ENCODE results near the gene AFTPH.

Gene AFTPH

GRCh38 chr2:64551851-64552250 lies 27.7 kb downstream of the AFTPH start:
- Histone ChIP-seq H3K36me3 (ENCODE audit: insufficient read depth, low read length) (peaks cover 10% of the 10 kb centered on the region; the same call in 1 of the 2 replicates), H3K27me3 (ENCODE audit: insufficient read depth, low read length, poor library complexity) (no peaks in the 10 kb centered on the region), H3K4me1 (ENCODE audit: insufficient read depth, low read length) (no peaks in the 10 kb centered on the region), H2AFZ (ENCODE audit: low read depth, low read length) (no peak overlapping the region), H4K20me1 (ENCODE audit: insufficient read depth, low read length) (no peaks in the 10 kb centered on the region; the same call in 1 of the 2 replicates), H3K27ac (ENCODE audit: low read length) (no peak overlapping the region), H3K4me2 (ENCODE audit: insufficient read depth, low read length) (no peak overlapping the region), H3K79me2 (ENCODE audit: insufficient read depth, low read length) (peaks cover 7% of the 10 kb centered on the region; the same call in 1 of the 2 replicates), H3K9me3 (ENCODE audit: insufficient read depth, low read length, severe bottlenecking) (no peaks in the 10 kb centered on the region), H3K4me3 (ENCODE audit: low read depth in 1 of 2, low read length in 2 of 2) (no peak overlapping the region), H3K9ac (ENCODE audit: low read depth, low read length) (no peak overlapping the region)
- TF ChIP-seq, protein P1, sequence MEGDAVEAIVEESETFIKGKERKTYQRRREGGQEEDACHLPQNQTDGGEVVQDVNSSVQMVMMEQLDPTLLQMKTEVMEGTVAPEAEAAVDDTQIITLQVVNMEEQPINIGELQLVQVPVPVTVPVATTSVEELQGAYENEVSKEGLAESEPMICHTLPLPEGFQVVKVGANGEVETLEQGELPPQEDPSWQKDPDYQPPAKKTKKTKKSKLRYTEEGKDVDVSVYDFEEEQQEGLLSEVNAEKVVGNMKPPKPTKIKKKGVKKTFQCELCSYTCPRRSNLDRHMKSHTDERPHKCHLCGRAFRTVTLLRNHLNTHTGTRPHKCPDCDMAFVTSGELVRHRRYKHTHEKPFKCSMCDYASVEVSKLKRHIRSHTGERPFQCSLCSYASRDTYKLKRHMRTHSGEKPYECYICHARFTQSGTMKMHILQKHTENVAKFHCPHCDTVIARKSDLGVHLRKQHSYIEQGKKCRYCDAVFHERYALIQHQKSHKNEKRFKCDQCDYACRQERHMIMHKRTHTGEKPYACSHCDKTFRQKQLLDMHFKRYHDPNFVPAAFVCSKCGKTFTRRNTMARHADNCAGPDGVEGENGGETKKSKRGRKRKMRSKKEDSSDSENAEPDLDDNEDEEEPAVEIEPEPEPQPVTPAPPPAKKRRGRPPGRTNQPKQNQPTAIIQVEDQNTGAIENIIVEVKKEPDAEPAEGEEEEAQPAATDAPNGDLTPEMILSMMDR (IDR thresholded peaks at IDR 0.05; ENCODE audit: borderline replicate concordance, extremely low read depth, low read length, poor library complexity, severe bottlenecking), result no peak
- no peak for TF ChIP-seq EZH2 (IDR thresholded peaks at IDR 0.05; ENCODE audit: borderline replicate concordance, low read depth, low read length, severe bottlenecking)
- DNase-seq, result no peak
- no peak for ATAC-seq (ENCODE audit: insufficient read depth, low read depth)

- Histone ChIP-seq H4K20me1 (ENCODE audit: insufficient read depth, low read length) (no peaks in the 10 kb centered on the region; the same call in 1 of the 2 replicates), H3K4me1 (ENCODE audit: insufficient read depth, low read length) (no peaks in the 10 kb centered on the region), H3K4me2 (ENCODE audit: insufficient read depth, low read length) (no peak overlapping the region), H3K9ac (ENCODE audit: low read depth, low read length) (no peak overlapping the region), H3K4me3 (ENCODE audit: low read depth in 1 of 2, low read length in 2 of 2) (no peak overlapping the region), H3K9me3 (ENCODE audit: insufficient read depth, low read length, severe bottlenecking) (no peaks in the 10 kb centered on the region), H3K36me3 (ENCODE audit: insufficient read depth, low read length) (peaks cover 13% of the 10 kb centered on the region), H2AFZ (ENCODE audit: low read depth, low read length) (no peak overlapping the region), H3K79me2 (ENCODE audit: insufficient read depth, low read length) (peaks cover 4% of the 10 kb centered on the region; the same call in 1 of the 2 replicates), H3K27me3 (ENCODE audit: insufficient read depth, low read length, poor library complexity) (no peaks in the 10 kb centered on the region), H3K27ac (ENCODE audit: low read length) (no peak overlapping the region)
- ATAC-seq (ENCODE audit: insufficient read depth, low read depth), result no peak
- no peak for DNase-seq
- TF ChIP-seq, protein P1 (IDR thresholded peaks at IDR 0.05; ENCODE audit: borderline replicate concordance, extremely low read depth, low read length, poor library complexity, severe bottlenecking), result no peak
- no peak for TF ChIP-seq EZH2 (IDR thresholded peaks at IDR 0.05; ENCODE audit: borderline replicate concordance, low read depth, low read length, severe bottlenecking)
These were observed 30.0 kb downstream of the AFTPH start for GRCh38 chr2:64554117-64554516.

GRCh38 chr2:64558445-64559081 lies 34.4 kb downstream of the AFTPH start:
- DNase-seq (no peak), ATAC-seq (ENCODE audit: insufficient read depth, low read depth) (no peak)
- no peak overlapping the region for H3K4me3 ChIP-seq (ENCODE audit: low read depth in 1 of 2, low read length in 2 of 2)
- 0 out of 2 replicates have a peak, but pooled peaks cover 4% of the 10 kb centered on the region for H3K4me1 ChIP-seq (ENCODE audit: insufficient read depth, low read length)
- H3K9ac ChIP-seq (ENCODE audit: low read depth, low read length), result no peak overlapping the region
- TF ChIP-seq EZH2 (IDR thresholded peaks at IDR 0.05; ENCODE audit: borderline replicate concordance, low read depth, low read length, severe bottlenecking), result no peak
- TF ChIP-seq, protein P1 (IDR thresholded peaks at IDR 0.05; ENCODE audit: borderline replicate concordance, extremely low read depth, low read length, poor library complexity, severe bottlenecking), result no peak
- H3K27ac ChIP-seq (ENCODE audit: low read length), result no peak overlapping the region
- H4K20me1 ChIP-seq (ENCODE audit: insufficient read depth, low read length), result no peaks in the 10 kb centered on the region
- peaks cover 3% of the 10 kb centered on the region; the same call in 1 of the 2 replicates for H3K36me3 ChIP-seq (ENCODE audit: insufficient read depth, low read length)
- no peaks in the 10 kb centered on the region for H3K27me3 ChIP-seq (ENCODE audit: insufficient read depth, low read length, poor library complexity)
- H2AFZ ChIP-seq (ENCODE audit: low read depth, low read length), result no peak overlapping the region
- no peaks in the 10 kb centered on the region for H3K79me2 ChIP-seq (ENCODE audit: insufficient read depth, low read length)
- H3K9me3 ChIP-seq (ENCODE audit: insufficient read depth, low read length, severe bottlenecking), result no peaks in the 10 kb centered on the region
- H3K4me2 ChIP-seq (ENCODE audit: insufficient read depth, low read length), result no peak overlapping the region

Measured in DND-41 (cell line).